SK-N-SH treated with all-trans-retinoic acid at 6 μM for 48 hours (cell line): Measurements from ENCODE around the gene LPP.
A peak's percentile ranks its signal among the peaks of the same experiment; 100 is the strongest.

ENCODE experiments used
- ATAC-seq: fragments of 200-7000 bp; cut with Tn5 transposase; 3 replicates; pipeline ENCODE4 v1.9.1; 2020; ENCODE audit warnings: mild to moderate bottlenecking, moderate library complexity
- ARNTL ChIP-seq: fragments of 450-650 bp; formaldehyde crosslinking; IDR thresholded peaks from 2 replicates; pipeline ENCODE4 v1.5.0; 2020; ENCODE audit warnings: low read depth, mild to moderate bottlenecking, moderate library complexity, borderline replicate concordance
- BACH2 ChIP-seq: fragments of 250-450 bp; sonication (Bioruptor Pico); IDR thresholded peaks from 2 replicates; pipeline ENCODE4 v1.9.0; 2021; ENCODE audit warnings: mild to moderate bottlenecking, borderline replicate concordance
- CREB5 ChIP-seq: fragments of 250-450 bp; sonication (Bioruptor Pico); IDR thresholded peaks from 2 replicates; pipeline ENCODE4 v1.5.1; 2020; ENCODE audit warnings: low read depth, mild to moderate bottlenecking, moderate library complexity
- CSDC2 ChIP-seq: fragments of 250-450 bp; sonication (Bioruptor Pico); IDR thresholded peaks from 2 replicates; pipeline ENCODE4 v1.5.0; 2020; ENCODE audit warnings: mild to moderate bottlenecking, moderate library complexity
- ESRRG ChIP-seq: fragments of 250-450 bp; sonication (Bioruptor Pico); IDR thresholded peaks from 2 replicates; pipeline ENCODE4 v1.6.1; 2021; ENCODE audit warnings: mild to moderate bottlenecking
- ISL1 ChIP-seq: fragments of 250-450 bp; sonication (Bioruptor Pico); IDR thresholded peaks from 2 replicates; pipeline ENCODE4 v2.1.2; 2022; ENCODE audit warnings: mild to moderate bottlenecking, moderate library complexity
- OSR1 ChIP-seq: fragments of 250-450 bp; sonication (Bioruptor Pico); IDR thresholded peaks from 2 replicates; pipeline ENCODE4 v1.8.0; 2022; ENCODE audit warnings: moderate library complexity, mild to moderate bottlenecking, inconsistent platforms
- PATZ1 ChIP-seq: fragments of 250-450 bp; sonication (Bioruptor Pico); IDR thresholded peaks from 2 replicates; pipeline ENCODE4 v1.8.0; 2020; ENCODE audit warnings: mild to moderate bottlenecking, moderate library complexity, borderline replicate concordance
- POU6F1 ChIP-seq: fragments of 250-450 bp; sonication (Bioruptor Pico); IDR thresholded peaks from 2 replicates; pipeline ENCODE4 v1.8.0; 2021; ENCODE audit warnings: low read depth, mild to moderate bottlenecking, moderate library complexity, borderline replicate concordance
- PPARA ChIP-seq: fragments of 250-450 bp; sonication (Bioruptor Pico); IDR thresholded peaks from 2 replicates; pipeline ENCODE4 v1.5.0; 2020; ENCODE audit warnings: mild to moderate bottlenecking, borderline replicate concordance
- RARB ChIP-seq: fragments of 250-450 bp; sonication (Bioruptor Pico); IDR thresholded peaks from 2 replicates; pipeline ENCODE4 v1.8.0; 2021; ENCODE audit warnings: mild to moderate bottlenecking, moderate library complexity
- SNAI2 ChIP-seq: fragments of 250-450 bp; sonication (Bioruptor Pico); IDR thresholded peaks from 2 replicates; pipeline ENCODE4 v1.5.0; 2020; ENCODE audit warnings: mild to moderate bottlenecking, moderate library complexity
- TSHZ2 ChIP-seq: fragments of 250-450 bp; sonication (Bioruptor Pico); IDR thresholded peaks from 2 replicates; pipeline ENCODE4 v1.5.0; 2020; ENCODE audit warnings: mild to moderate bottlenecking, moderate library complexity
- ZNF565 ChIP-seq: fragments of 450-650 bp; formaldehyde crosslinking; conservative IDR thresholded peaks from 2 replicates; pipeline ENCODE4 v1.5.0; 2020; ENCODE audit warnings: low read depth, mild to moderate bottlenecking, moderate library complexity
- ZNF70 ChIP-seq: fragments of 450-650 bp; formaldehyde crosslinking; IDR thresholded peaks from 2 replicates; pipeline ENCODE4 v1.5.0; 2020; ENCODE audit warnings: mild to moderate bottlenecking, moderate library complexity

The LPP gene

GRCh38 chr3:188712248-188712924, 558.4 kb downstream of the LPP start:
- ATAC-seq = peak; percentile 55
- TF ChIP-seq SNAI2 (CRISPR knock-in tag) (no peak), ISL1 (CRISPR knock-in tag) (no peak), ESRRG (no peak), POU6F1 (CRISPR knock-in tag) (no peak), OSR1 (no peak), ARNTL (no peak), ZNF70 (CRISPR knock-in tag) (no peak), CSDC2 (CRISPR knock-in tag) (no peak), CREB5 (CRISPR knock-in tag) (no peak), RARB (CRISPR knock-in tag) (no peak), PATZ1 (no peak), ZNF565 (CRISPR knock-in tag) (no peak), BACH2 (CRISPR knock-in tag) (no peak), PPARA (CRISPR knock-in tag) (no peak), TSHZ2 (no peak)

GRCh38 chr3:188712991-188713390, 559.0 kb downstream of the LPP start:
- TF ChIP-seq RARB (CRISPR knock-in tag) (no peak), CSDC2 (CRISPR knock-in tag) (no peak), SNAI2 (CRISPR knock-in tag) (no peak), TSHZ2 (no peak), CREB5 (CRISPR knock-in tag) (no peak)
- no peak for ATAC-seq

GRCh38 chr3:188719545-188719944, 565.6 kb downstream of the LPP start:
- no peak for ATAC-seq
- TF ChIP-seq SNAI2 (CRISPR knock-in tag) = no peak
